ENCODE data around the gene RGR.

The RGR gene

DNA sequence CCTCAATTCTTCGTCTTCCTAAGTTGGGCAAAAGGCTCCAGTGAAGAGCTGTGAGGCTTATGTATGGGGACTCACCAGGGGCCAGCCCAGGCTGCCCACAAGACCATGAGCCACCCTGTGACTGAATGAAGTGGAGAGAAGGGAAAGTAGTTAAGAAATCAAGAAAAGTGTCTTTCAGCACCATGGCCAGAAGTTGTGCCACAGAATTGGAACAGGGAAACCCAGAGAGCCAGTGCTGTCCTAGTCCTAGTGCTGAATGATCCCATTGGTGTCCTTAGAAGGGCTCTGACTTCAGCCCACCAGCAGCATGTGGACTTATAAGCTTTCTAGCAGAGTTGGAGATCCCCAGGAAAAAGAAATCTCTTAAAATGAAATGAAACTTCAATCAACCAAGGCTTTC is 46.5 kb downstream of the RGR start:
- no CpG with 5 or more reads among the region's 1 CpG for WGBS (ENCODE audit: insufficient coverage)
- no peak overlapping the region for H3K4me3 ChIP-seq (ENCODE audit: control insufficient read depth in 1 of 7, extremely low read depth in 1 of 7, insufficient read depth in 4 of 7, low read depth in 2 of 7, low read length in 6 of 7)
- ChIA-PET POLR2A (no interaction called here), CTCF (interaction anchor here (0.6 to 2.1 kb wide), 5 partner anchors 19 to 244 kb away, joined by 3 to 5 read pairs (median 3); no protein-coding TSS in a partner anchor)
- DNase-seq, result peak; percentile 37 to 75 (median 70)
- H3K27ac ChIP-seq (ENCODE audit: insufficient read depth in 1 of 2, low read depth in 1 of 2, low read length in 2 of 2, poor library complexity in 1 of 2, severe bottlenecking in 2 of 2), result no peak overlapping the region
- no peaks in the 10 kb centered on the region for H3K36me3 ChIP-seq (ENCODE audit: control insufficient read depth in 4 of 4, insufficient read depth in 4 of 4, low read length in 3 of 4)
- peaks cover 0 to 23% (median 18%) of the 10 kb centered on the region in 4 experiments for H3K4me1 ChIP-seq (ENCODE audit: control extremely low read depth in 1 of 4, control insufficient read depth in 4 of 4, insufficient read depth in 4 of 4, low read length in 3 of 4)
- no peaks in the 10 kb centered on the region for H3K9me3 ChIP-seq (ENCODE audit: control extremely low read depth in 1 of 5, control insufficient read depth in 4 of 5, insufficient read depth in 2 of 5, low read depth in 1 of 5, low read length in 4 of 5)
- H3K27me3 ChIP-seq (replicated peaks in 2 of 5; ENCODE audit: control insufficient read depth in 4 of 5, insufficient read depth in 5 of 5, low read length in 4 of 5), result peaks cover 0 to 2% (median 0%) of the 10 kb centered on the region in 5 experiments

DNA sequence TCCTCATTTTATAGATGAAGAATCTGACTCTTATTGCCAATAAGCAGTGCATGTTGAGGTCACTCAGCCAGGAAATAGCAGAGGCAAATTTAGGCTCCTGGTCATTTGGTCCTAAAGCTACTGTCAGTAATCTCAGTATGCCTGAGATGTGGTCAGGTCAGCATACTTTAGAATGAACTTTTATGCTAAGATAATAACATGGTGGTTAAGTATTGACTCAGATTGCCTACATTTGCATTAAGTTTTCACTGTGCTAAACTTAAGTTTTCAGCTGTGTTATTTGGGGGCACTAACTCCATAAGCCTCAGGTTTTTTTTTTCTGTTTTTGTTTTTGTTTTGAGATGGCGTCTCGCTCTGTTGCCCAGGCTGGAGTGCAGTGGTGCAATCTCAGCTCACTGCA is 47.6 kb downstream of the RGR start:
- CTCF ChIA-PET, result interaction anchor here (1.1 to 1.2 kb wide), 2 partner anchors 49 to 243 kb away, joined by 3 read pairs; no protein-coding TSS in a partner anchor
- peaks cover 0 to 28% (median 21%) of the 10 kb centered on the region in 4 experiments for H3K4me1 ChIP-seq (ENCODE audit: control extremely low read depth in 1 of 4, control insufficient read depth in 4 of 4, insufficient read depth in 4 of 4, low read length in 3 of 4)
- no peaks in the 10 kb centered on the region for H3K36me3 ChIP-seq (ENCODE audit: control insufficient read depth in 4 of 4, insufficient read depth in 4 of 4, low read length in 3 of 4)
- WGBS (ENCODE audit: insufficient coverage), result 100% methylated on average over 1 of the region's 2 CpGs
- no peak for DNase-seq
- peaks cover 0 to 2% (median 0%) of the 10 kb centered on the region in 5 experiments for H3K27me3 ChIP-seq (replicated peaks in 2 of 5; ENCODE audit: control insufficient read depth in 4 of 5, insufficient read depth in 5 of 5, low read length in 4 of 5)
- H3K4me3 ChIP-seq (ENCODE audit: control insufficient read depth in 1 of 7, extremely low read depth in 1 of 7, insufficient read depth in 4 of 7, low read depth in 2 of 7, low read length in 6 of 7), result no peak overlapping the region
- POLR2A ChIA-PET, result no interaction called here
- no peaks in the 10 kb centered on the region for H3K9me3 ChIP-seq (ENCODE audit: control extremely low read depth in 1 of 5, control insufficient read depth in 4 of 5, insufficient read depth in 2 of 5, low read depth in 1 of 5, low read length in 4 of 5)
- H3K27ac ChIP-seq (ENCODE audit: insufficient read depth in 1 of 2, low read depth in 1 of 2, low read length in 2 of 2, poor library complexity in 1 of 2, severe bottlenecking in 2 of 2), result no peak overlapping the region

DNA sequence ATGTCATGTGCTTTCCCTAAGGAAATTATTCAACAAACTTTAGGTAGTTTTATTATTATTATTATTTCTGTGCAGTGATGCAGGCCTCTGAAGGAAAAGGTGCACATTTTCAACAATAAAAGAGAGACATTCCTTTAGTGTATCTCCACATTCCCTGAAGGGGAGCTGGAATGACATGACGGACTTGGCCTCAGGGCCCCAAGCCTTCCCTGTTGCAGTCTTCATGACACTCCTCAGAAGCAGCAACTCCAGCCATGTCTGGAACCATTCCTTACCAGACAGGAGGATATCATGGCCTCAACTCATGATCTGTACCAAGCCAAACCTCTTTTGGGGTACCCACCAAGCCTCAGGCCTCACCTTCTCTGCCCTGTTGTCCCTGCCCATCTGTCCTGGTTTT is 48.3 kb downstream of the RGR start:
- no peaks in the 10 kb centered on the region for H3K36me3 ChIP-seq (ENCODE audit: control insufficient read depth in 4 of 4, insufficient read depth in 4 of 4, low read length in 3 of 4)
- POLR2A ChIA-PET, result no interaction called here
- no peaks in the 10 kb centered on the region for H3K9me3 ChIP-seq (ENCODE audit: control extremely low read depth in 1 of 5, control insufficient read depth in 4 of 5, insufficient read depth in 2 of 5, low read depth in 1 of 5, low read length in 4 of 5)
- CTCF ChIA-PET, result interaction anchor here (1.1 to 1.4 kb wide), 2 partner anchors 14 to 49 kb away, joined by 3 to 4 read pairs; no protein-coding TSS in a partner anchor
- H3K4me3 ChIP-seq (ENCODE audit: control insufficient read depth in 1 of 7, extremely low read depth in 1 of 7, insufficient read depth in 4 of 7, low read depth in 2 of 7, low read length in 6 of 7), result no peak overlapping the region
- WGBS (ENCODE audit: insufficient coverage), result 100% methylated on average over 1 of the region's 1 CpG
- H3K27me3 ChIP-seq (replicated peaks in 2 of 5; ENCODE audit: control insufficient read depth in 4 of 5, insufficient read depth in 5 of 5, low read length in 4 of 5), result peaks cover 0 to 2% (median 0%) of the 10 kb centered on the region in 5 experiments
- no peak overlapping the region for H3K27ac ChIP-seq (ENCODE audit: insufficient read depth in 1 of 2, low read depth in 1 of 2, low read length in 2 of 2, poor library complexity in 1 of 2, severe bottlenecking in 2 of 2)
- peaks cover 0 to 28% (median 21%) of the 10 kb centered on the region in 4 experiments for H3K4me1 ChIP-seq (ENCODE audit: control extremely low read depth in 1 of 4, control insufficient read depth in 4 of 4, insufficient read depth in 4 of 4, low read length in 3 of 4)
- DNase-seq, result no peak

DNA sequence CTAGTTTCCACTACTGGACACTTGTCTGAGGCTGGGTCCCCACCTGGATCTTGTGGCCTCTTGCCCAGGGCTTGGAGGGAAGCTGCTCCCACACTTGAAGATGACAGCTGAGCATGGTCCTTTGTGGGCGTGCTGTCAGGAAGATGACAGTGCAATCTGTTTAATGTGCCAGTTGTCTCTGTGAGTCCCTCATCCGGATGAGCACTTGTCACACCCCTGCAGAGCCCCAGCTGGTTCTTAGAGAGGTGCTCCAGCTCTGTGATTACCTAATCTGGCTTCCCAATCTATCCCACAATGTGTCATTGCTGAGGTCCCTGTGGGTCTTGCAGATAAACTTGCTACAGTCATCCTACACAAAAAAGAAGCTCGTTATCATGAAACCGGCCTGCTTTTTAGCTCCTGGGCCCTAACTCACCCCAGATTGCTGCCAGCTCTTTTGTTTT is 48.7 kb downstream of the RGR start:
- ChIA-PET POLR2A (interaction anchor here (0.7 kb wide), 1 partner anchor 17 kb away, joined by 3 read pairs; no protein-coding TSS in a partner anchor), CTCF (interaction anchor here (0.7 to 1.4 kb wide), 2 partner anchors 11 to 14 kb away, joined by 3 to 4 read pairs; no protein-coding TSS in a partner anchor)
- WGBS (ENCODE audit: insufficient coverage), result 0% methylated on average over 4 of the region's 4 CpGs
- Histone ChIP-seq H3K27ac (ENCODE audit: insufficient read depth in 1 of 2, low read depth in 1 of 2, low read length in 2 of 2, poor library complexity in 1 of 2, severe bottlenecking in 2 of 2) (no peak overlapping the region), H3K4me1 (ENCODE audit: control extremely low read depth in 1 of 4, control insufficient read depth in 4 of 4, insufficient read depth in 4 of 4, low read length in 3 of 4) (peaks cover 0 to 28% (median 21%) of the 10 kb centered on the region in 4 experiments), H3K27me3 (replicated peaks in 2 of 5; ENCODE audit: control insufficient read depth in 4 of 5, insufficient read depth in 5 of 5, low read length in 4 of 5) (peaks cover 0 to 2% (median 0%) of the 10 kb centered on the region in 5 experiments), H3K4me3 (ENCODE audit: control insufficient read depth in 1 of 7, extremely low read depth in 1 of 7, insufficient read depth in 4 of 7, low read depth in 2 of 7, low read length in 6 of 7) (peak overlapping the region in 1 of 7 experiments; percentile 4), H3K36me3 (ENCODE audit: control insufficient read depth in 4 of 4, insufficient read depth in 4 of 4, low read length in 3 of 4) (no peaks in the 10 kb centered on the region), H3K9me3 (ENCODE audit: control extremely low read depth in 1 of 5, control insufficient read depth in 4 of 5, insufficient read depth in 2 of 5, low read depth in 1 of 5, low read length in 4 of 5) (no peaks in the 10 kb centered on the region)
- peak; percentile 67 to 83 (median 81) for DNase-seq

- 100% methylated on average over 1 of the region's 1 CpG for whole genome bisulfite sequencing (ENCODE audit: insufficient coverage)
- peaks cover 0 to 28% (median 21%) of the 10 kb centered on the region in 4 experiments for H3K4me1 ChIP-seq (ENCODE audit: control extremely low read depth in 1 of 4, control insufficient read depth in 4 of 4, insufficient read depth in 4 of 4, low read length in 3 of 4)
- no peaks in the 10 kb centered on the region for H3K27me3 ChIP-seq (replicated peaks in 2 of 5; ENCODE audit: control insufficient read depth in 4 of 5, insufficient read depth in 5 of 5, low read length in 4 of 5)
- H3K9me3 ChIP-seq (ENCODE audit: control extremely low read depth in 1 of 5, control insufficient read depth in 4 of 5, insufficient read depth in 2 of 5, low read depth in 1 of 5, low read length in 4 of 5), result no peaks in the 10 kb centered on the region
- CTCF ChIA-PET, result interaction anchor here (1.7 kb wide), 1 partner anchor 242 kb away, joined by 5 read pairs; no protein-coding TSS in a partner anchor
- POLR2A ChIA-PET, result no interaction called here
- no peak overlapping the region for H3K27ac ChIP-seq (ENCODE audit: insufficient read depth in 1 of 2, low read depth in 1 of 2, low read length in 2 of 2, poor library complexity in 1 of 2, severe bottlenecking in 2 of 2)
- no peaks in the 10 kb centered on the region for H3K36me3 ChIP-seq (ENCODE audit: control insufficient read depth in 4 of 4, insufficient read depth in 4 of 4, low read length in 3 of 4)
- H3K4me3 ChIP-seq (ENCODE audit: control insufficient read depth in 1 of 7, extremely low read depth in 1 of 7, insufficient read depth in 4 of 7, low read depth in 2 of 7, low read length in 6 of 7), result no peak overlapping the region
- DNase-seq, result no peak
Measured at GRCh38 chr10:84294766-84295447, 50.1 kb downstream of the RGR start.

DNA sequence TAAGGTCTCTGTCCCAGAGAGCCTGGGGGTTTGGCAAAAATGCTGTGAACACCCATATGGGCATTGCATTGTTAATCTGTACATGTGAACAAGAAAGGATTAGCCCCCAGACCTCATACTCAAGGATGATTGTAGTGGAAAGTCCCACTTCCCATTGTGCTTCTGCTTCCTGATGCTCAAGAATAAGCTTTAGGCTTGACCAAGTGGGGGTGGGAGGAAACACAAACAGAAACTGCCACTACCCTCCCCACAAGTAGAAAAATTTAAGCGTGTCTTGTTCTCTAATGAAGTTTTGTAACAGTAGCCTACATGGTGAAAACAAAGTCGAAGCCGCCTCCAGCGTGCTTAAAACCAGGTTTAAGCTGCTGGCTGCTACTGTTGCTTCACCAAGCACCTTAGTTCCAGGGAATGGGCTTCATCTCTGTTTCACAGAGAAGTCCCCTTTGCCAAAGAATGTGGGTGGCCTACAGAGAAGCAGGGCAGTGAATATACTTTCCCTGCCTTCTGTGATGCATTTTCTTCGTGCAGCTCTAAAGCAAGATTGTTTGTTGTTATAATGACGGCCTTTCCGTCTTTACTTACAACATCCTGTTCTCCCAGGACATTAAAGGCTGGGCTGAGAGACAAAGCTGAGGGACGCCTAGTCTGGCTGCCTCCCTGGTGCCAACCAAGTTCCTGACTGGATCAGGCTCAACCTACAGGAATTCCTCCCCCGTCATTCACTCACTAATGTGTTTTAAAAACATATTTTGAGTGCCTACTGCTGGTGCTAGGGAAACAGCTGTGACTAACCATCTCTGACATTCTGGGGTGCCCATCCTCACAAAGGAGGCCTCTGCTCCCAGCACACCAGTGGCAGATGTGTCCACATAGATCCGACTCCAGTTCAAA is 51.5 kb downstream of the RGR start:
- Histone ChIP-seq H3K27me3 (replicated peaks in 2 of 5; ENCODE audit: control insufficient read depth in 4 of 5, insufficient read depth in 5 of 5, low read length in 4 of 5) (no peaks in the 10 kb centered on the region), H3K36me3 (ENCODE audit: control insufficient read depth in 4 of 4, insufficient read depth in 4 of 4, low read length in 3 of 4) (no peaks in the 10 kb centered on the region), H3K9me3 (ENCODE audit: control extremely low read depth in 1 of 5, control insufficient read depth in 4 of 5, insufficient read depth in 2 of 5, low read depth in 1 of 5, low read length in 4 of 5) (no peaks in the 10 kb centered on the region), H3K4me1 (ENCODE audit: control extremely low read depth in 1 of 4, control insufficient read depth in 4 of 4, insufficient read depth in 4 of 4, low read length in 3 of 4) (peaks cover 0 to 28% (median 21%) of the 10 kb centered on the region in 4 experiments), H3K4me3 (ENCODE audit: control insufficient read depth in 1 of 7, extremely low read depth in 1 of 7, insufficient read depth in 4 of 7, low read depth in 2 of 7, low read length in 6 of 7) (no peak overlapping the region), H3K27ac (ENCODE audit: insufficient read depth in 1 of 2, low read depth in 1 of 2, low read length in 2 of 2, poor library complexity in 1 of 2, severe bottlenecking in 2 of 2) (no peak overlapping the region)
- ChIA-PET POLR2A (no interaction called here), CTCF (interaction anchor here (1.0 to 1.7 kb wide), 2 partner anchors 8 to 241 kb away, joined by 4 to 5 read pairs; no protein-coding TSS in a partner anchor)
- 84% methylated on average over 5 of the region's 10 CpGs for WGBS (ENCODE audit: insufficient coverage)
- DNase-seq, result peak in 2 of 3 donors; percentile 24 to 48
